GM12878 (cell line): ENCODE results near the gene SEPHS1. TPM values are rescaled to one million over a fixed set of nuclear protein-coding genes. Genes with fewer than 3 reads are reported as not detected.
"Not testable (repeated sequence)": the region's sequence is repeated elsewhere in the genome, so short reads cannot be mapped to it uniquely, and the experiment has no call there.

Experiments used
- ATAC-seq: fragments of 200-7000 bp; cut with Tn5 transposase; 3 replicates; pipeline ENCODE4 v1.9.1; 2020; ENCODE audit warnings: mild to moderate bottlenecking, moderate library complexity
- BruUV-seq: library from RNA; stranded (reverse); fragments of 400-500 nt; replicated peaks from 2 replicates; lab custom pipeline; 2021; lab: Mats Ljungman, UMichigan
- CTCF ChIA-PET: fragments of 300-600 bp; sonication (Branson Sonifier 250); formaldehyde crosslinking; extraction: SDS; loops from one replicate; lab custom pipeline; 2021; ENCODE audit warnings: inconsistent platforms; lab: Yijun Ruan, JAX
- POLR2A ChIA-PET: fragments of 350-600 bp; formaldehyde crosslinking; extraction: SDS; loops from one replicate; lab custom pipeline; 2021; ENCODE audit warnings: inconsistent platforms; lab: Charles Lee
- RAD21 ChIA-PET: fragments of 300-600 bp; sonication (Branson Sonifier 250); formaldehyde crosslinking; loops from one replicate; lab custom pipeline; 2023; ENCODE audit warnings: antibody characterized with exemption; ENCODE audit not compliant: unreplicated experiment; lab: Charles Lee
- SMC1A ChIA-PET: fragments of 300-600 bp; sonication (Branson Sonifier 250); formaldehyde crosslinking; loops from one replicate; lab custom pipeline; 2023; ENCODE audit not compliant: unreplicated experiment, uncharacterized antibody; lab: Charles Lee
- DNase-seq: peaks from one replicate; pipeline ENCODE4 v3.0.0-alpha.2; 2011; ENCODE audit warnings: low read depth, low spot score
- FAIRE-seq: peaks from 3 replicates; lab custom pipeline; 2011; peaks lifted over from hg19 to GRCh38; lab: Jason Lieb, UNC
- H2AFZ ChIP-seq: 2 replicates; pipeline ENCODE4 v1.6.0; 2011; ENCODE audit warnings: low read depth, low read length, control low read depth; ENCODE audit not compliant: control insufficient read depth
- H3K27ac ChIP-seq: 2 replicates; pipeline ENCODE4 v1.5.1; 2011; ENCODE audit warnings: control low read depth; ENCODE audit not compliant: control insufficient read depth, insufficient read depth
- H3K27me3 ChIP-seq, 2 experiments: replicated peaks in 1 of 2; 2 replicates each; pipeline versions ENCODE4 v1.6.0 to v1.6.1; 2011; ENCODE audit warnings: low read length in 1 of 2; ENCODE audit not compliant: control insufficient read depth in 2 of 2, insufficient read depth in 2 of 2
- H3K36me3 ChIP-seq, 2 experiments: 2 replicates each; pipeline ENCODE4 v1.5.1; 2011; ENCODE audit warnings: low read length in 1 of 2; ENCODE audit not compliant: control insufficient read depth in 2 of 2, insufficient read depth in 2 of 2
- H3K4me1 ChIP-seq: 2 replicates; pipeline ENCODE4 v1.6.1; 2011; ENCODE audit warnings: mild to moderate bottlenecking, low read length, moderate library complexity, mixed read lengths; ENCODE audit not compliant: control insufficient read depth, insufficient read depth
- H3K4me2 ChIP-seq: 2 replicates; pipeline ENCODE4 v1.6.0; 2011; ENCODE audit warnings: control low read depth; ENCODE audit not compliant: control insufficient read depth, insufficient read depth
- H3K4me3 ChIP-seq: fragments of 200-600 bp; sonication (generic); 2 replicates; pipeline ENCODE4 v1.5.1; 2016
- H3K79me2 ChIP-seq: 2 replicates; pipeline ENCODE4 v1.6.0; 2011; ENCODE audit warnings: low read length; ENCODE audit not compliant: control insufficient read depth, insufficient read depth
- H3K9ac ChIP-seq: 2 replicates; pipeline ENCODE4 v1.8.0; 2011; ENCODE audit warnings: low read length, control low read depth, mixed read lengths; ENCODE audit not compliant: control insufficient read depth, insufficient read depth
- H3K9me3 ChIP-seq: replicated peaks from 3 replicates; pipeline ENCODE4 v1.5.1; 2011; ENCODE audit warnings: mild to moderate bottlenecking, low read length; ENCODE audit not compliant: control insufficient read depth, insufficient read depth
- H4K20me1 ChIP-seq: 2 replicates; pipeline ENCODE4 v1.6.0; 2011; ENCODE audit not compliant: control insufficient read depth, insufficient read depth
- BMI1 ChIP-seq: fragments of 450-650 bp; IDR thresholded peaks from 2 replicates; pipeline ENCODE4 v1.6.1; 2016; ENCODE audit warnings: mild to moderate bottlenecking, moderate library complexity, borderline replicate concordance
- CEBPB ChIP-seq, 2 experiments: fragments of 150-350 bp in 1 of 2; IDR thresholded peaks; 2 replicates each; pipeline ENCODE4 v1.6.1; 2012 to 2014; ENCODE audit warnings: low read depth in 2 of 2, low read length in 2 of 2, borderline replicate concordance in 1 of 2, inconsistent platforms in 1 of 2
- HDGF ChIP-seq: fragments of 450-650 bp; IDR thresholded peaks from 2 replicates; pipeline ENCODE4 v1.6.1; 2016; ENCODE audit warnings: antibody characterized with exemption
- KDM1A ChIP-seq: fragments of 200-600 bp; sonication (generic); IDR thresholded peaks from 2 replicates; pipeline ENCODE4 v1.6.1; 2016; ENCODE audit warnings: borderline replicate concordance
- MAX ChIP-seq: IDR thresholded peaks from 2 replicates; pipeline ENCODE4 v1.6.1; 2012; ENCODE audit warnings: low read depth, low read length, improper control_type of control experiment
- NFYA ChIP-seq: IDR thresholded peaks from 2 replicates; pipeline ENCODE4 v1.6.1; 2011; ENCODE audit warnings: low read depth, mild to moderate bottlenecking, low read length, improper control_type of control experiment, borderline replicate concordance
- RELA ChIP-seq: fragments of 450-650 bp; IDR thresholded peaks from 2 replicates; pipeline ENCODE4 v1.8.0; 2014; ENCODE audit warnings: borderline replicate concordance; ENCODE audit not compliant: partially characterized antibody
- SP1 ChIP-seq: IDR thresholded peaks from one replicate; pipeline ENCODE4 v1.6.1; 2011; ENCODE audit warnings: low read depth, low read length
- SPI1 ChIP-seq: IDR thresholded peaks from 2 replicates; pipeline ENCODE4 v1.6.1; 2011; ENCODE audit warnings: low read depth, mild to moderate bottlenecking, low read length, moderate library complexity, borderline replicate concordance; ENCODE audit not compliant: insufficient read depth
- SREBF1 ChIP-seq: IDR thresholded peaks from 2 replicates; pipeline ENCODE4 v1.6.1; 2012; ENCODE audit warnings: mild to moderate bottlenecking, low read length
- YBX1 ChIP-seq: fragments of 450-650 bp; IDR thresholded peaks from 2 replicates; pipeline ENCODE4 v1.6.1; 2016; ENCODE audit warnings: antibody characterized with exemption
- ZBTB11 ChIP-seq: fragments of 450-650 bp; formaldehyde crosslinking; IDR thresholded peaks from 2 replicates; pipeline ENCODE4 v1.5.0; 2022; ENCODE audit warnings: mild to moderate bottlenecking, missing genetic modification characterization
- WGBS: methylation state at CpG from one replicate; pipeline ENCODE4 v1.1.6; 2016; ENCODE audit warnings: low lambda C conversion rate; ENCODE audit not compliant: insufficient replicate concordance, insufficient coverage; ENCODE audit errors: missing lambda C conversion rate; 5-methylcytosine and 5-hydroxymethylcytosine counted together
- in situ Hi-C: fragments of 300-500 bp; cut with MboI; formaldehyde crosslinking; loops from 9 replicates; pipeline ENCODE4 v1.14.3; 2018; ENCODE audit warnings: mixed read lengths
- intact Hi-C: fragments of 100-400 bp; cut with micrococcal nuclease; formaldehyde crosslinking; loops from one replicate; pipeline ENCODE4 v1.14.2; 2022; ENCODE audit not compliant: unreplicated experiment
- polyA plus RNA-seq, 11 experiments: library from polyadenylated mRNA; depleted of rRNA in 4 of 11; unstranded in 6 of 11; stranded (reverse) in 5 of 11; fragments of >200 nt; fragmentation: Nextera tagmentation in 4 of 11; fragmentation: Illumina TruSeq in 1 of 11; extraction: Ambion mirVana in 4 of 11; extraction: Trizol in 1 of 11; gene quantifications; 1 replicate in 1 of 11; 2 replicates in 10 of 11; pipeline versions ENCODE4 v1.2.1 to v1.2.3, GENCODE V29; 2011 to 2016; ENCODE audit warnings: inconsistent platforms in 2 of 11, missing spikeins in 2 of 11, low read depth in 1 of 11
- total RNA-seq, 4 experiments: library from RNA; depleted of rRNA in 3 of 4; stranded (reverse); fragments of >200 nt in 3 of 4; fragmentation: Illumina TruSeq in 1 of 4; extraction: Trizol in 1 of 4; gene quantifications; 2 replicates each; pipeline versions ENCODE4 v1.2.1 to v1.2.3, GENCODE V29; 2013 to 2021

Gene SEPHS1
- total and polyA plus RNA-seq, 10 of the 15 experiments (the other 5 are each of a cell fraction or from before 2014, with no cell fraction given) = 14.7 to 85.4 (median 48.5) TPM

- POLR2A ChIA-PET = no interaction called here
- SMC1A ChIA-PET = interaction anchor here (0.6 kb wide), 1 partner anchor 1797 kb away, joined by 3 read pairs; no protein-coding TSS in a partner anchor
- no peaks in the 10 kb centered on the region for H3K79me2 ChIP-seq
- no peak overlapping the region for H3K9ac ChIP-seq
- no peak overlapping the region for H3K4me2 ChIP-seq
- 15% methylated on average over 23 of the region's 23 CpGs for WGBS
- no peaks in the 10 kb centered on the region for H4K20me1 ChIP-seq
- FAIRE-seq (no peak), DNase-seq (no peak), ATAC-seq (no peak)
- H3K4me3 ChIP-seq = no peak overlapping the region
- RAD21 ChIA-PET = interaction anchor here (0.7 kb wide), 2 partner anchors 11 to 30 kb away, joined by 3 to 5 read pairs; no protein-coding TSS in a partner anchor
- TF ChIP-seq BMI1 (no peak), MAX (no peak), SPI1 (no peak), NFYA (no peak), HDGF (no peak), KDM1A (no peak), YBX1 (no peak), SP1 (no peak), RELA (no peak), SREBF1 (no peak), ZBTB11 (CRISPR knock-in tag) (no peak), CEBPB (IDR thresholded peaks at IDR 0.05; ENCODE audit: borderline replicate concordance in 1 of 2, low read depth in 2 of 2, low read length in 2 of 2) (no peak)
- H2AFZ ChIP-seq = no peak overlapping the region
- peaks cover 0 to 3% of the 10 kb centered on the region in 2 experiments; a peak in 1 of 4 replicates for H3K27me3 ChIP-seq
- H3K27ac ChIP-seq = no peak overlapping the region
- BruUV-seq = no TSS peak
- no peaks in the 10 kb centered on the region for H3K9me3 ChIP-seq
- in situ Hi-C loops = no loop called here
- no peaks in the 10 kb centered on the region for H3K4me1 ChIP-seq
- intact Hi-C loops = no loop called here
- H3K36me3 ChIP-seq = no peaks in the 10 kb centered on the region
- CTCF ChIA-PET = interaction anchor here (2.9 kb wide), 1 partner anchor 11 kb away, joined by 12 read pairs; no protein-coding TSS in a partner anchor
These were observed 34.8 kb upstream of the SEPHS1 start for GRCh38 chr10:13382703-13383398.

GRCh38 chr10:13379061-13379460 is 31.0 kb upstream of the SEPHS1 start:
- H3K4me2 ChIP-seq, H2AFZ ChIP-seq, H3K27ac ChIP-seq, POLR2A ChIA-PET, CTCF ChIA-PET, intact Hi-C loops, H3K4me3 ChIP-seq, H3K9ac ChIP-seq, BruUV-seq, FAIRE-seq, H3K36me3 ChIP-seq, H3K9me3 ChIP-seq, SMC1A ChIA-PET, H3K27me3 ChIP-seq, DNase-seq, H4K20me1 ChIP-seq, ATAC-seq, H3K79me2 ChIP-seq, H3K4me1 ChIP-seq, RAD21 ChIA-PET: not testable (repeated sequence)
- in situ Hi-C loops = loop anchor here (10.0 kb wide), 1 partner anchor 396 kb away; no protein-coding TSS in a partner anchor
- 37% methylated on average over 4 of the region's 4 CpGs for WGBS
